ENCODE data around the gene TREML2. TPM values are rescaled to one million over a fixed set of nuclear protein-coding genes. Genes with fewer than 3 reads are reported as not detected.

The TREML2 gene
- total and polyA plus RNA-seq, 12 donors: 0.01 to 0.38 (median 0.13) TPM; not detected in 7

GRCh38 chr6:41199552-41200246 lies 1.2 kb downstream of the TREML2 start:
- Histone ChIP-seq H3K27ac (peak overlapping the region in 2 of 10 donors; percentile 67 to 91), H3K9me3 (no peaks in the 10 kb centered on the region), H3K4me3 (no peak overlapping the region), H3K27me3 (peaks cover 0 to 25% (median 13%) of the 10 kb centered on the region in 7 donors), H3K36me3 (no peaks in the 10 kb centered on the region), H3K4me1 (peaks cover 0 to 35% (median 0%) of the 10 kb centered on the region in 9 donors)
- no peak for DNase-seq
- WGBS, 2 donors: 82% methylated on average over 1 of the region's 1 CpG
- TF ChIP-seq CTCF (IDR thresholded peaks at IDR 0.05): no peak
- peak in 2 of 8 donors; percentile 17 to 41 for ATAC-seq
- intact Hi-C loops (cut with DNase I): loop anchor here in 1 of 10 donors (10.0 kb wide), 1 partner anchor 115 kb away; no protein-coding TSS in a partner anchor

GRCh38 chr6:41197234-41197633 lies 3.7 kb downstream of the TREML2 start:
- Histone ChIP-seq H3K4me3 (no peak overlapping the region), H3K27ac (no peak overlapping the region), H3K9me3 (no peaks in the 10 kb centered on the region), H3K36me3 (no peaks in the 10 kb centered on the region), H3K4me1 (peaks cover 0 to 34% (median 0%) of the 10 kb centered on the region in 9 donors), H3K27me3 (peaks cover 0 to 39% (median 22%) of the 10 kb centered on the region in 7 donors)
- ATAC-seq: no peak
- 93% methylated on average over 3 of the region's 3 CpGs for WGBS, 2 donors
- DNase-seq: no peak
- no peak for TF ChIP-seq CTCF (IDR thresholded peaks at IDR 0.05)
- intact Hi-C loops (cut with DNase I): loop anchor here in 1 of 10 donors (10.0 kb wide), 1 partner anchor 118 kb away; no protein-coding TSS in a partner anchor

- DNase-seq (no peak), ATAC-seq (no peak)
- Histone ChIP-seq H3K4me3 (no peak overlapping the region), H3K36me3 (no peaks in the 10 kb centered on the region), H3K4me1 (peaks cover 0 to 5% (median 0%) of the 10 kb centered on the region in 9 donors), H3K27ac (no peak overlapping the region), H3K9me3 (peaks cover 0 to 13% (median 4%) of the 10 kb centered on the region in 11 donors), H3K27me3 (peaks cover 0 to 54% (median 33%) of the 10 kb centered on the region in 7 donors)
- 93 to 94% methylated on average over 3 of the region's 3 CpGs for WGBS, 2 donors
- intact Hi-C loops (cut with DNase I): loop anchor here in 1 of 10 donors (10.0 kb wide), 1 partner anchor 120 kb away; no protein-coding TSS in a partner anchor
- no peak for TF ChIP-seq CTCF (IDR thresholded peaks at IDR 0.05)
These were observed 6.6 kb downstream of the TREML2 start for GRCh38 chr6:41194386-41194785.

- peaks cover 0 to under 1% (median 0%) of the 10 kb centered on the region in 9 donors for H3K4me1 ChIP-seq
- 53 to 61% methylated on average over 5 of the region's 5 CpGs for WGBS, 2 donors
- no peak overlapping the region for H3K27ac ChIP-seq
- intact Hi-C loops (cut with DNase I): loop anchor here in 1 of 10 donors (10.0 kb wide), 1 partner anchor 121 kb away; no protein-coding TSS in a partner anchor
- no peak for TF ChIP-seq CTCF (IDR thresholded peaks at IDR 0.05)
- ATAC-seq (no peak), DNase-seq (no peak)
- H3K36me3 ChIP-seq: no peaks in the 10 kb centered on the region
- H3K27me3 ChIP-seq: peaks cover 0 to 54% (median 33%) of the 10 kb centered on the region in 7 donors
- no peak overlapping the region for H3K4me3 ChIP-seq
- H3K9me3 ChIP-seq: peaks cover 0 to 17% (median 4%) of the 10 kb centered on the region in 11 donors
These were observed 7.1 kb downstream of the TREML2 start for GRCh38 chr6:41193884-41194283.
